GM18520 (cell line): Measurements from ENCODE around the gene CIDEC.
"Not testable (repeated sequence)": the region's sequence is repeated elsewhere in the genome, so short reads cannot be mapped to it uniquely, and the experiment has no call there.

ENCODE experiments used
- ATAC-seq: cut with Tn5 transposase; IDR thresholded peaks from one replicate; pipeline ENCODE4 v1.9.1; 2021; ENCODE audit not compliant: unreplicated experiment

The CIDEC gene

GRCh38 chr3:9851383-9851782, 28.7 kb downstream of the CIDEC start:
- ATAC-seq: not testable (repeated sequence)

GRCh38 chr3:9848860-9849259, 31.2 kb downstream of the CIDEC start:
- not testable (repeated sequence) for ATAC-seq

- ATAC-seq: not testable (repeated sequence)
Measured at GRCh38 chr3:9847870-9848269, 32.2 kb downstream of the CIDEC start.

DNA sequence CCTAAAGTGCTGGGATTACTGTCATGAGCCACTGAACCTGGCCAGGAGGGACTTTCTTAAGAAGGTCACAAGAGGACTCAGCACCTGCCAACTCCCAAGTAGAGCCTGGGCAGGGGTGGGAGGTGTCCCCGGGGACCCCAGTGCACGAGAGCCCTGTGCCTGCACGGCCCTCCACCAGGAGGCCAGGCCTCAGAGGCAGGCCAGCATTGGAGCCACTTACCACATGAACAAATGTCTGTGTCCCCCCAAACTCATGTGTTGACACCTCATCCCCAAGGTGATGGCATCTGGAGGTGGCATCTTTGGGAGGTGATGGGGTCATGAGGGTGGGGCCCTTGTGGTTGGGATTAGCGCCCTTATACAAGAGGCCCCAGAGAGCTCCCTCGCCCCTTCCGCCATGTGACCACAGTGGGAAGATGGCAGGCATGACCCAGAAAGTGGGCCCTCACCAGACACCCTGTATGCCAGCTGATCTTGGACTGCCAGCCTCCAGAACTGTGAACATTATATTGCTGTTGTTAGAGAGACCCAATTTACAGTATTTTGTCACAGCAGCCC, 33.0 kb downstream of the CIDEC start:
- no peak for ATAC-seq

GRCh38 chr3:9846231-9846630, 33.8 kb downstream of the CIDEC start:
- no peak for ATAC-seq

GRCh38 chr3:9843715-9844438, 36.2 kb downstream of the CIDEC start, which contains the start of gene RPUSD3:
Gene RPUSD3, minus strand, starts transcription at chr3:9844008. Its CDS starts 18 bp downstream, at chr3:9843990.
- peak; percentile 98 for ATAC-seq

DNA sequence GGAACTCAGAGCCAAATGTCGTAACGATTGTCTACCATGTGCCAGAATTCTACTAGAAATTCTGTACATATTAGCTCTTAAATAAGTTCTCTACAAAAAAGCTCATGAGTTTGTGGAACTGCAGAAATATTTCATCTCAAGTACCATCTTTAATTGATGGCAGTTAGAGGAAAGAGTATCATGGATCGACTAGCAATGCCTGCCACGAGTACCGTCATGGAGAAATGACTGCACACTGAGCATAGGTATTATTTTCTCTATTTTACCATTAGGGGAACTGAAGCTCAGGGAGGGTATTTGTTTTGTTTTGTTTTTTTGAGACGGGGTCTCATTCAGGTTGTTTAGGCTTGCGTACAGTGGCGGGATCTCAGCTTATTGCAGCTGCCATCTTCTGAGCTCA, 39.0 kb downstream of the CIDEC start:
- no peak for ATAC-seq

GRCh38 chr3:9838856-9839255, 41.2 kb downstream of the CIDEC start:
- no peak for ATAC-seq

- no peak for ATAC-seq
Measured at GRCh38 chr3:9837701-9838582, 42.1 kb downstream of the CIDEC start.

- ATAC-seq: no peak
Measured at GRCh38 chr3:9834520-9835380, 45.3 kb downstream of the CIDEC start.

GRCh38 chr3:9833078-9833477, 47.0 kb downstream of the CIDEC start:
- ATAC-seq: no peak

- no peak for ATAC-seq
Measured at GRCh38 chr3:9831253-9831652, 48.8 kb downstream of the CIDEC start.

DNA sequence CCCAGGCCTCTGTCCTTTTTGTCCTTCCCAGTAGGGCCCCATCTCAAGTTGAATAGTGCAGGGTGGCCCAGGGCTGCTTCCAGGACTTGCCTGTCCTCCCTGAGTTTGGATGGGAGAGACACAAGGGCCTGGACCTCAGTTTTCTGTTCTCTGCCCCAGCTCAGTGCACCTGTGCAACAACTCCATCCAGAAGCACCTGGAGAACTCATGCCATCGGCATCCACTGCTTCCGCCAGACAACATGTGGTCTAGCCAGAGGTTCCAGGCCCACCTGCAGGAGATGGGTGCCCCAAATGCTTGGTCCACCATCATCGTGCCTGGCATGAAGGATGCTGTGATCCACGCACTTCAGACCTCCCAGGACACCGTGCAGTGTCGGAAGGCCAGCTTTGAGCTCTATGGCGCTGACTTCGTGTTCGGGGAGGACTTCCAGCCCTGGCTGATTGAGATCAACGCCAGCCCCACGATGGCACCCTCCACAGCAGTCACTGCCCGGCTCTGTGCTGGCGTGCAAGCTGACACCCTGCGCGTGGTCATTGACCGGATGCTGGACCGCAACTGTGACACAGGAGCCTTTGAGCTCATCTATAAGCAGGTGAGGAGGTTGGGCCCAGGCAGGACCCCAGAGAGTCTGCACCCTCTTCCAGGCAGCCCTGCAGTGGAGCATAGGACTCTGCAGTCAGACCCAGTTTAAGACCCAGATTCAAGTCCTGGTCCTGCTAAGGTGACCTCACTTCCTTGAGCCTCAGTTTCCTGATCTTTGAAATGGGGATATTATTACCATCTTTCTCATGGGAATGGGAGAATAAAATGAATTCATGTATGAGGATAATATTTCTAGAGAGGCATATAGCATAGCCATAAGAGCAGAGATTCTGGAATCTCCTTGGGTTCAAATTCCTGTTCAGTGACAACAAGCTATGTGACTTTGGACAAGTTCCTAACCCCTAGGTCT, 51.0 kb downstream of the CIDEC start:
- no peak for ATAC-seq

DNA sequence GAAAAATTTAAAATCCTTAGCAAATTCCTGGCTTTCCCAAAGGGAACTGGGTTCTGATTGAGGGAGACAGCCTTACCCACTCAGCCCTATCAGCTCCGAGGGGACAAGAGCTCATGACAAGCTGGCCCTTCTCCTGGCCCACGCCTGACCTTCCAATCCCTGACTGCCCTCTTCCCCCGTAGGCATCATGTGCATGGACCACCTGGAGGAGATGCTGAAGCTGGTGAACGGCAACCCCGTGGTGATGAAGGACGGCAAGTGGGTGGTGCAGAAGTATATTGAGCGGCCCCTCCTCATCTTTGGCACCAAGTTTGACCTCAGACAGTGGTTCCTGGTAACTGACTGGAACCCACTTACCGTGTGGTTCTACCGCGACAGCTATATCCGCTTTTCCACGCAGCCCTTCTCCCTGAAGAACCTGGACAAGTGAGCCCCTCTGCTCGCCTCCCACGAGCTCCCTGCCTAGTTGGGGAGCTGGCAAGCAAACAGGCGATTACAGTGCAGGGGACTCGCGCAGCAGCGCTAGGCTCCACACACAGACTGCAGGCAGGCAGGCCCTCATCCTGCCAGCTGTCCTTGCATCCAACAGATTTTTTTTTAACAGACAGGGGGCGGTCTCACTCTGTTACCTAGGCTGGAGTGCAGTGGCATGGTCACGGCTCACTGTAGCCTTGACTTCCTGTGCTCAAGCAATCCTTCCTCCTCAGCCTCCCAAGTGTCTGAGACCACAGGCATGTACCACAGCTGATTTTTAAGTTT, 53.1 kb downstream of the CIDEC start:
- ATAC-seq: no peak

- no peak for ATAC-seq
Measured at GRCh38 chr3:9825451-9826040, 54.5 kb downstream of the CIDEC start.

GRCh38 chr3:9820946-9821345, 59.1 kb downstream of the CIDEC start:
- no peak for ATAC-seq

DNA sequence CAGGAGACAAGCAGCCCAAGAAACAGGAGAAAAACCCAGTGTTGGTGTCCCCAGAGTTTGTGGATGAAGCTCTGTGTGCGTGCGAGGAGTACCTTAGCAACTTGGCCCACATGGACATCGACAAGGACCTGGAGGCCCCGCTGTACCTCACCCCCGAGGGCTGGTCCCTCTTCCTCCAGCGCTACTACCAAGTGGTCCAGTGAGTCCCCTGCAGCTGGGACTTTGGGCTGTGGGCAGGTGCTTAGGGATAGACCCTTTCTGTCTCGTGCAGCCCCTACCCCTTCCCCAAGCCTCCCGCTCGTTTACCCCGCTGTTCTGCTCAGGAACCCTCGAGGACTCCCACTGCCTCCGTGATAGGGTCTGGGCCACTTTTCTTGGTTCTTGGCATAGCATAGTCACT, 59.5 kb downstream of the CIDEC start:
- ATAC-seq: no peak

DNA sequence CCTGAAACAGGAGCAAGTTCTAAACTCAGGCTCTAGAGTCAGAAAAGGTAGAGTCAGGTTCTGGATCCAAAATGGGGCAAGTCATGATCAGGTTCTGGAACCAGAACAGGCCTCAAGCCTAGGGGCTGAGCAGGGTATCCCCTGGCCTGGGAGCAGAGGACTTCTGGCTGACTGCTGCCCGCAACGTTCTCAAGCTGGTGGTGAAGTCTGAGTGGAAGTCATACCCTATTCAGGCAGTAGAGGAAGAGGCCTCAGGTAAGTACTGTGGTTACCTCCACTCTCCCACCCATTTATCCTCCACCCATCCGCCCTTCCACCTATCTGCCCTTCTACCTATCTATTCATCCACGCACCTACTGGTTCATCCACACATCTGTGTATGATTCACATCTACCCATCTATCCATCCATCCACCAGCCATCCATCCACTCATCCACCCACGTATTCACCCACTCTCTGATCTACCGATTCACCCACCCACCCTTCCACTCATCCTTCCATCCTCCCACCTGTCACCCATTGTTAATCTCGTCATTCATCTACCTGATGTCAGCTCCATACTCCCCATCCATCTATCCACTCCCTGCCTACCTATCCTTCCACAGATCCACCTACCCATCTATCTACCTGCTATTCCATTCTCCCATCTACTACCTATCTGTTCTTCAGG, 61.3 kb downstream of the CIDEC start:
- ATAC-seq: no peak
